HL-60 (cell line): ENCODE measurements around the gene PHYHIPL.

Experiments used
- DNase-seq, 2 experiments: peaks; one replicate each; pipeline ENCODE4 v3.0.0-alpha.2; 2010 to 2020; ENCODE audit warnings: low read depth in 1 of 2, low spot score in 1 of 2
- H3K27ac ChIP-seq: fragments of 250-450 bp; sonication (Bioruptor Pico); replicated peaks from 2 replicates; pipeline ENCODE4 v1.5.1; 2020; ENCODE audit warnings: mild to moderate bottlenecking, moderate library complexity
- H3K27me3 ChIP-seq: fragments of 250-450 bp; sonication (Bioruptor Pico); 2 replicates; pipeline ENCODE4 v1.5.1; 2021; ENCODE audit warnings: mild to moderate bottlenecking, moderate library complexity; ENCODE audit not compliant: insufficient read depth, poor library complexity, severe bottlenecking
- H3K4me3 ChIP-seq: replicated peaks from 2 replicates; pipeline ENCODE4 v1.5.1; 2011; ENCODE audit warnings: mild to moderate bottlenecking, control low read depth, low read length; ENCODE audit not compliant: insufficient read depth
- CTCF ChIP-seq: IDR thresholded peaks from one replicate; pipeline ENCODE4 v1.5.1; 2011; ENCODE audit warnings: low read length, control low read depth, inconsistent platforms; ENCODE audit not compliant: insufficient read depth
- GABPA ChIP-seq: IDR thresholded peaks from 2 replicates; pipeline ENCODE4 v1.6.1; 2012; ENCODE audit warnings: low read depth
- POLR2AphosphoS5 ChIP-seq: IDR thresholded peaks from 2 replicates; pipeline ENCODE4 v1.6.1; 2012; ENCODE audit warnings: low read depth
- REST ChIP-seq: IDR thresholded peaks from 2 replicates; pipeline ENCODE4 v1.6.1; 2012; ENCODE audit warnings: low read depth; ENCODE audit not compliant: insufficient replicate concordance
- SPI1 ChIP-seq: IDR thresholded peaks from 2 replicates; pipeline ENCODE4 v1.6.1; 2012; ENCODE audit warnings: low read depth, mild to moderate bottlenecking, borderline replicate concordance

The PHYHIPL gene

GRCh38 chr10:59244871-59245270 is 68.4 kb downstream of the PHYHIPL start:
- Histone ChIP-seq H3K27me3 (peaks cover 2% of the 10 kb centered on the region), H3K4me3 (no peak overlapping the region), H3K27ac (no peak overlapping the region)
- DNase-seq, result no peak
- TF ChIP-seq REST (no peak), SPI1 (no peak), CTCF (no peak), GABPA (no peak), POLR2AphosphoS5 (no peak)

GRCh38 chr10:59245686-59246085 is 69.2 kb downstream of the PHYHIPL start:
- H3K27ac ChIP-seq, result no peak overlapping the region
- no peak for DNase-seq
- TF ChIP-seq POLR2AphosphoS5, result no peak
- TF ChIP-seq SPI1, result no peak
- H3K27me3 ChIP-seq, result peaks cover 2% of the 10 kb centered on the region
- H3K4me3 ChIP-seq, result no peak overlapping the region

- DNase-seq, result no peak
- TF ChIP-seq GABPA (no peak), REST (no peak), CTCF (no peak), SPI1 (no peak), POLR2AphosphoS5 (no peak)
- Histone ChIP-seq H3K27me3 (no peaks in the 10 kb centered on the region), H3K4me3 (no peak overlapping the region), H3K27ac (no peak overlapping the region)
These were observed 76.0 kb downstream of the PHYHIPL start for GRCh38 chr10:59252491-59252890.

- H3K27me3 ChIP-seq, result no peaks in the 10 kb centered on the region
- no peak overlapping the region for H3K27ac ChIP-seq
- DNase-seq, result no peak
- no peak overlapping the region for H3K4me3 ChIP-seq
- no peak for TF ChIP-seq REST
These were observed 79.0 kb downstream of the PHYHIPL start for GRCh38 chr10:59255463-59255862.
